ENCODE measurements around the gene PLCH2. TPM values are rescaled to one million over a fixed set of nuclear protein-coding genes. Genes with fewer than 3 reads are reported as not detected.

PLCH2 gene
- total RNA-seq, 4 donors from 2014 or later = 0.29 to 2.2 (median 0.76) TPM

DNA sequence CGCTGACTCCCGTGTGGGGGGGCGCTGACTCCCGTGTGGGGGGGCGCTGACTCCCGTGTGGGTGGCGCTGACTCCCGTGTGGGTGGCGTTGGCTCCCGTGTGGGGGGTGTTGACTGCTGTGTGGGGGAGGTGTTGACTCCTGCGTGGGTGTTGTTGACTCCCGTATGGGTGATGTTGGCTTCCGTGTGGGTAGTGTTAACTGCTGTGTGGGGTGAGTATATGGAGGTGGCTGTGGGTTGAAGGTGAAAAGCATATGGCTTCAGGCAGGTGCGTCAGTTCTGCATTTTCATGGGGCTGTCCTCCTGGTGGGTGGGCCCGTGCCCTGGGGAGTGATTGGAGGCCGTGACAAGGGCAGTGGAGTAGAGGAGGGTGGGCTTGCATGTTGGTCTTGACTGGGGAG is 7.9 kb downstream of the PLCH2 start:
- H3K27me3 ChIP-seq = no peaks in the 10 kb centered on the region
- WGBS, 2 donors = 92 to 96% methylated on average over 7 to 12 of the region's 16 CpGs
- H3K4me3 ChIP-seq (replicated peaks in 1 of 3) = no peak overlapping the region
- TF ChIP-seq, protein P1, sequence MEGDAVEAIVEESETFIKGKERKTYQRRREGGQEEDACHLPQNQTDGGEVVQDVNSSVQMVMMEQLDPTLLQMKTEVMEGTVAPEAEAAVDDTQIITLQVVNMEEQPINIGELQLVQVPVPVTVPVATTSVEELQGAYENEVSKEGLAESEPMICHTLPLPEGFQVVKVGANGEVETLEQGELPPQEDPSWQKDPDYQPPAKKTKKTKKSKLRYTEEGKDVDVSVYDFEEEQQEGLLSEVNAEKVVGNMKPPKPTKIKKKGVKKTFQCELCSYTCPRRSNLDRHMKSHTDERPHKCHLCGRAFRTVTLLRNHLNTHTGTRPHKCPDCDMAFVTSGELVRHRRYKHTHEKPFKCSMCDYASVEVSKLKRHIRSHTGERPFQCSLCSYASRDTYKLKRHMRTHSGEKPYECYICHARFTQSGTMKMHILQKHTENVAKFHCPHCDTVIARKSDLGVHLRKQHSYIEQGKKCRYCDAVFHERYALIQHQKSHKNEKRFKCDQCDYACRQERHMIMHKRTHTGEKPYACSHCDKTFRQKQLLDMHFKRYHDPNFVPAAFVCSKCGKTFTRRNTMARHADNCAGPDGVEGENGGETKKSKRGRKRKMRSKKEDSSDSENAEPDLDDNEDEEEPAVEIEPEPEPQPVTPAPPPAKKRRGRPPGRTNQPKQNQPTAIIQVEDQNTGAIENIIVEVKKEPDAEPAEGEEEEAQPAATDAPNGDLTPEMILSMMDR (IDR thresholded peaks at IDR 0.05) = no peak
- TF ChIP-seq POLR2A (IDR thresholded peaks at IDR 0.05) = no peak
- H3K27ac ChIP-seq = no peak overlapping the region
- no peaks in the 10 kb centered on the region for H3K36me3 ChIP-seq
- peaks cover 37 to 43% of the 10 kb centered on the region in 2 donors for H3K4me1 ChIP-seq
- H3K9me3 ChIP-seq = no peaks in the 10 kb centered on the region
- no peak for DNase-seq
- intact Hi-C loops (cut with DNase I) = no loop called here

DNA sequence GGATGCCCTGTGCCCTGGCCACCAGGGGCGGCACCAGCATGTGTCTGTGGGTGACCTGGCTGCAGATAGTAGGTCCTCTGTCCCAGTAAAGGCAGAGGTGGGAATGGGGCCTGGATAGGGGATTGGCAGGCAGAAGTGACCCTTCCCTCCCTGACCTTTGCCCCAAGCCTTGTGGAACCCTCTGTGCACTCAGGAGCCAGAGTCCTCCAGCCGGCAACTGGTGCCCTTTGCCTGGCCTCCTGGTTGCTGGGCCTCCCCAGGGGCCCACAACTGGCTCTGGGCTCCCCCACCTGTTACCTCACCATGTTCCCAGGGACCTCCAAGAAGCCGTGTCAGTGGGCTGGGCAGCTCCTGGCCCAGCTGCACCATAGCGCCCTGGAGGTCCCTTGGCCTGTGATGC is 10.0 kb downstream of the PLCH2 start:
- intact Hi-C loops (cut with DNase I) = no loop called here
- H3K27me3 ChIP-seq = no peaks in the 10 kb centered on the region
- no peak overlapping the region for H3K27ac ChIP-seq
- H3K4me3 ChIP-seq (replicated peaks in 1 of 3) = no peak overlapping the region
- H3K9me3 ChIP-seq = no peaks in the 10 kb centered on the region
- H3K4me1 ChIP-seq = peaks cover 18 to 22% of the 10 kb centered on the region in 2 donors
- TF ChIP-seq, protein P1 (IDR thresholded peaks at IDR 0.05) = no peak
- no peak for TF ChIP-seq POLR2A (IDR thresholded peaks at IDR 0.05)
- WGBS, 2 donors = 90 to 100% methylated on average over 1 to 2 of the region's 4 CpGs
- no peaks in the 10 kb centered on the region for H3K36me3 ChIP-seq
- no peak for DNase-seq

DNA sequence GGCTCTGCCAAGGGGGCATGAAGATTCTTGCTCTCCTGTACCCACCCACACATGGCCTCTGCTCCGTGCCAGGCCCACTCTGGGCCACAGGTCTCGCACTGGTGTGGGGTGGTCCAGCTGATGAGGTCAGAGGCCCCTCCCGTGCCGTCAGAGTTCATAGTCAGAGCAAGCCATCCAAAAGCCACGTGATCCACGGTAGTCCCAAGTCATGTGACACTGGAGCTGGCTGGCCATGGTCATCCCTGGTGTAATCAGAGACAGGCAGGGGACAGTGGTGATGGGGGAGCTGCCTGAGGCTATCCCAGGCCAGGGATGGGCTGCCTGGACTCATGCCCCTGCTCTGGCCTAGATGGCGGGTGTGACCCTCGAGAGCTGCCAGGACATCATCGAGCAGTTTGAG is 10.5 kb downstream of the PLCH2 start:
- no peak overlapping the region for H3K27ac ChIP-seq
- no peak for TF ChIP-seq POLR2A (IDR thresholded peaks at IDR 0.05)
- TF ChIP-seq, protein P1 (IDR thresholded peaks at IDR 0.05) = no peak
- peaks cover 13 to 17% of the 10 kb centered on the region in 2 donors for H3K4me1 ChIP-seq
- no peaks in the 10 kb centered on the region for H3K36me3 ChIP-seq
- no peaks in the 10 kb centered on the region for H3K27me3 ChIP-seq
- 65 to 96% methylated on average over 5 to 6 of the region's 9 CpGs for WGBS, 2 donors
- no peak overlapping the region for H3K4me3 ChIP-seq (replicated peaks in 1 of 3)
- intact Hi-C loops (cut with DNase I) = no loop called here
- no peaks in the 10 kb centered on the region for H3K9me3 ChIP-seq
- DNase-seq = no peak

DNA sequence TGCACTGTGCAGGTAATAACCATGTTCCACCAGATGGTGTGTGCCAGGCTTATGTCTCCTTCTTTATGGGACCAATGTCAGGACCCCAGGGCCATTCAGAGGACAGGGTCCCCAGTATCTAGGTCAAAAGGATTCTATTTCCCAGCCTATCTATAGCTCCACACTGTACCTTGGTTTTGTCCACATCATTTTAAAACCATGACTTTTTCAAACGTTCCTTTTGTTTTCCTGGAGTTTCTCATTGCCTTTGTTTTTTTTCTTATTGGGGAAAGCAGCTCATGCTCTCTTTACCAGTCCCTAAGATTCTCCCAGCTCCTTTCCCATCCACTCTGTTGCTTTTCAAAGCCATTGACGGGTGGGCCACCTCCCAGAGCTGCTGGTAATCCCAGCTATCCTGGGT is 12.6 kb downstream of the PLCH2 start:
- no peak overlapping the region for H3K4me3 ChIP-seq (replicated peaks in 1 of 3)
- H3K4me1 ChIP-seq = no peaks in the 10 kb centered on the region
- no peaks in the 10 kb centered on the region for H3K27me3 ChIP-seq
- no peak for TF ChIP-seq POLR2A (IDR thresholded peaks at IDR 0.05)
- TF ChIP-seq, protein P1 (IDR thresholded peaks at IDR 0.05) = no peak
- H3K9me3 ChIP-seq = no peaks in the 10 kb centered on the region
- no peaks in the 10 kb centered on the region for H3K36me3 ChIP-seq
- no peak overlapping the region for H3K27ac ChIP-seq
- intact Hi-C loops (cut with DNase I) = no loop called here
- no peak for DNase-seq
- 91 to 93% methylated on average over 2 of the region's 2 CpGs for WGBS, 2 donors

DNA sequence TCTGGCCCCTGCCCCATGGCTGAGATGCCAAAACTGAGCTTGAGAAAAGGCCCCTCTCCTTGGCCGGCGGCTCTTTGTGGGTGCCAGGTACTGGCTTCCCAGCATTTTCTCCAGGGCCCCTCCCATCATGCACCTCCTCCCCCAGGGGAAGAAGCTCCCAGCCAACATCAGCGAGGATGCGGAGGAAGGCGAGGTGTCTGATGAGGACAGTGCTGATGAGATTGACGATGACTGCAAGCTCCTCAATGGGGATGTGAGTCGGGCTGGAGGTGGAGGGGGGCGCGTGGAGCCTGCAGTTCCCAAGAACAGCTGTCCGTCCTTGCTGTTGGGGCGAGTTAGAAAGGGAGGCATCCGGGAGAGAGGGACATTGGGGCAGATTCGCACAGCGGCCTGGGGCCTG is 13.5 kb downstream of the PLCH2 start:
- WGBS, 2 donors = 88 to 93% methylated on average over 14 of the region's 14 CpGs
- TF ChIP-seq POLR2A (IDR thresholded peaks at IDR 0.05) = no peak
- TF ChIP-seq, protein P1 (IDR thresholded peaks at IDR 0.05) = no peak
- H3K36me3 ChIP-seq = no peaks in the 10 kb centered on the region
- no peak overlapping the region for H3K27ac ChIP-seq
- no peak for DNase-seq
- intact Hi-C loops (cut with DNase I) = no loop called here
- no peaks in the 10 kb centered on the region for H3K4me1 ChIP-seq
- H3K27me3 ChIP-seq = no peaks in the 10 kb centered on the region
- no peaks in the 10 kb centered on the region for H3K9me3 ChIP-seq
- no peak overlapping the region for H3K4me3 ChIP-seq (replicated peaks in 1 of 3)
